D721Med (cell line): ENCODE measurements around the gene APOBEC3G.
"Not testable (repeated sequence)": the region's sequence is repeated elsewhere in the genome, so short reads cannot be mapped to it uniquely, and the experiment has no call there.

ENCODE experiments used
- DNase-seq: peaks from one replicate; pipeline ENCODE4 v3.0.0; 2011; ENCODE audit warnings: low spot score; ENCODE audit not compliant: insufficient read length
- FAIRE-seq: peaks from 2 replicates; lab custom pipeline; 2011; peaks lifted over from hg19 to GRCh38; lab: Jason Lieb, UNC
- TF ChIP-seq, protein P1 (sequence below): IDR thresholded peaks from 2 replicates; pipeline ENCODE4 v1.5.1; 2012; ENCODE audit warnings: mild to moderate bottlenecking, control low read depth; ENCODE audit not compliant: insufficient read depth; ENCODE audit errors: missing control alignments

APOBEC3G gene

DNA sequence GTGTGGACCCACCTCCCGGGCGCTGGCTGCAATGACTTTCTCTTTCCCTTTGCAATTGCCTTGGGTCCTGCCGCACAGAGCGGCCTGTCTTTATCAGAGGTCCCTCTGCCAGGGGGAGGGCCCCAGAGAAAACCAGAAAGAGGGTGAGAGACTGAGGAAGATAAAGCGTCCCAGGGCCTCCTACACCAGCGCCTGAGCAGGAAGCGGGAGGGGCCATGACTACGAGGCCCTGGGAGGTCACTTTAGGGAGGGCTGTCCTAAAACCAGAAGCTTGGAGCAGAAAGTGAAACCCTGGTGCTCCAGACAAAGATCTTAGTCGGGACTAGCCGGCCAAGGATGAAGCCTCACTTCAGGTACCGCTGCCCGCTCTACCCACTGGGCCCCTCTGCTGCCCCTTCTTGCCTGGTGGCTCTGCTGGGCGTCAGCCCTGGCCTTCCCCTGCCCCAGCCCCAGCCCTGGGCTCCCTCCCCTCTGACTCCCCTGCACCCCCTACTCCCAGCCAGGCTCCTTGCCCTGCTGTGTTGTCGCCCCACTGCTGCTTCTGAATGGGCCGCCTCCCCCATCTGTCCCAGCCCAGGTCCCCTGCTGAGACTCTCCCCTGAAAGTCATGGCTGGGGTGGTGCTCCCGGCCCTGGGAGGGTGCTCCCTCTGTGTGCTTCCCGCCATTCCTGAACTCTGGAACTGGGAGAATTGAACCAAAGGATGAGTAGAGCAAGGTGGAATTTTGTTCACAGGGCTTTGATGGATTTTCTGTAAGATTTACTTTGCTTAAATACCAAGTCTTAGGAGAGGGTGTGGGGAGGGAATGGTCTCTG, at the start of gene APOBEC3G:
APOBEC3G (plus strand) TSS at position 250 of the 815 bp plus-strand sequence; CDS start at position 337, 87 bp downstream.
- not testable (repeated sequence) for DNase-seq, FAIRE-seq

DNA sequence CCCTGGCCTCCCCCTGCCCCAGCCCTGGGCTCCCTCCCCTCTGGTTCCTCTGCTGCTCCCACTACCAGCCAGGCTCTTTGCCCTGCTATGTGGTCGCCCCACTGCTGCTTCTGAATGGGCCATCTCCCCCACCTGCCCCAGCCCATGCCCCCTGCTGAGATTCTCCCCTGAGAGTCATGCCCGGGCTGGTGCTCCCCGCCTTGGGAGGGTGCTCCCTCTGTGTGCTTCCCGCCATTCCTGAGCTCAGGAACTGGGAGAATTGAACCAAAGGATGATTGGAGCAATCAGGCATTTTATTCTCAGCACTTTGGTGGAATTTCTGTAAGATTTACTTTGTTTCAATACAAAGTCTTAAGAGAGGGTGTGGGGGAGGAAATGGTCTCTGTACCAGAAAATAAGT, 49.4 kb upstream of the APOBEC3G start:
- no peak for DNase-seq
- FAIRE-seq = no peak
- TF ChIP-seq, protein P1, sequence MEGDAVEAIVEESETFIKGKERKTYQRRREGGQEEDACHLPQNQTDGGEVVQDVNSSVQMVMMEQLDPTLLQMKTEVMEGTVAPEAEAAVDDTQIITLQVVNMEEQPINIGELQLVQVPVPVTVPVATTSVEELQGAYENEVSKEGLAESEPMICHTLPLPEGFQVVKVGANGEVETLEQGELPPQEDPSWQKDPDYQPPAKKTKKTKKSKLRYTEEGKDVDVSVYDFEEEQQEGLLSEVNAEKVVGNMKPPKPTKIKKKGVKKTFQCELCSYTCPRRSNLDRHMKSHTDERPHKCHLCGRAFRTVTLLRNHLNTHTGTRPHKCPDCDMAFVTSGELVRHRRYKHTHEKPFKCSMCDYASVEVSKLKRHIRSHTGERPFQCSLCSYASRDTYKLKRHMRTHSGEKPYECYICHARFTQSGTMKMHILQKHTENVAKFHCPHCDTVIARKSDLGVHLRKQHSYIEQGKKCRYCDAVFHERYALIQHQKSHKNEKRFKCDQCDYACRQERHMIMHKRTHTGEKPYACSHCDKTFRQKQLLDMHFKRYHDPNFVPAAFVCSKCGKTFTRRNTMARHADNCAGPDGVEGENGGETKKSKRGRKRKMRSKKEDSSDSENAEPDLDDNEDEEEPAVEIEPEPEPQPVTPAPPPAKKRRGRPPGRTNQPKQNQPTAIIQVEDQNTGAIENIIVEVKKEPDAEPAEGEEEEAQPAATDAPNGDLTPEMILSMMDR = no peak

DNA sequence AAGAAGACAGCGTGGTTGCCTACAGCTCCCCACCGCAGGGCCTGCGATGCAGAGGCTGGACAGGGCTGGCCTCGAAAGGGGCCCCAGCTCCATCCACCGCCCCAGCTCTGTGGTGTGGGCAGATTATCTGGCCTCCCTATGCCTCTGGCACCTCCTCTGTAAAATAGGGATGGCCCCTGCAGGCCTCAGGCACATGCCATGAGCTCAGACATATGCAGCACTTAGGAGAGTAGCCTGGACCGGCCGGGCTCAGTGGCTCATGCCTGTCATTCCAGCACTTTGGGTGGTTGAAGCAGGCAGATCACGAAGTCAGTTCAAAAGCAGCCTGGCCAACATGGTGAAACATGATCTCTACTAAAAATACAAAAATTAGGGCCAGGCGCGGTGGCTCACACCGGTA, 48.8 kb upstream of the APOBEC3G start:
- DNase-seq = no peak
- no peak for FAIRE-seq
- TF ChIP-seq, protein P1 = no peak

DNA sequence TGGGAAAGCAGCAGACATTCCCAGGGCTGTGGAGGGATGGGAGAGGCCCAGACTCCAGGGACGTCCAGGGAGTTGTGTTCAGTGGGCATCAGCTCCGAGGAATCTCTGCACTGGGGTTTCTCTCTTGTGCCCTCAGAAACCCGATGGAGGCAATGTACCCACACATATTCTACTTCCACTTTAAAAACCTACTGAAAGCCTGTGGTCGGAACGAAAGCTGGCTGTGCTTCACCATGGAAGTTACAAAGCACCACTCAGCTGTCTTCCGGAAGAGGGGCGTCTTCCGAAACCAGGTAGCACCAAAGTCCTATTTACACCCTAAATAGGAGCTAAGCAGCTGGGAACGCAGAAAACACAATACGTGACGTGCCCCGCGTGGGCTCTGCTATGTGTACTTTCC, 47.8 kb upstream of the APOBEC3G start:
- FAIRE-seq (no peak), DNase-seq (no peak)
- TF ChIP-seq, protein P1 = no peak

DNA sequence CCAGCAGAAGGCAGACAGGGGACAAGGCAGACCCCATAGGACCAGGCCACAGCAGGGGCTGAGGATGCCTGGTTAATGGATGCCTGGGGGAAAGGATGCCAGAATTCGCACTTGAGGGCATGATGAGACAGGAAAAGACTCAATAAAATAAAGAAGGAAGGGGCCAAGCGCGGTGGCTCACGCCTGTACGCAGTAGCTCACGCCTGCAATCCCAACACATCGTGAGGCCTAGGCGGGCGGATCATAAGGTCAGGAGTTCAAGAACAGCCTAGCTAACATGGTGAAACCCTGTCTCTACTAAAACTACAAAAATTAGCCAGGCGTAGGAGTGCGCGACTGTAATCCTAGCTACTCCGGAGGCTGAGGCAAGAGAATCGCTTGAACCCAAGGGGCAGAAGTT, 46.4 kb upstream of the APOBEC3G start:
- TF ChIP-seq, protein P1 = no peak
- DNase-seq (no peak), FAIRE-seq (no peak)

DNA sequence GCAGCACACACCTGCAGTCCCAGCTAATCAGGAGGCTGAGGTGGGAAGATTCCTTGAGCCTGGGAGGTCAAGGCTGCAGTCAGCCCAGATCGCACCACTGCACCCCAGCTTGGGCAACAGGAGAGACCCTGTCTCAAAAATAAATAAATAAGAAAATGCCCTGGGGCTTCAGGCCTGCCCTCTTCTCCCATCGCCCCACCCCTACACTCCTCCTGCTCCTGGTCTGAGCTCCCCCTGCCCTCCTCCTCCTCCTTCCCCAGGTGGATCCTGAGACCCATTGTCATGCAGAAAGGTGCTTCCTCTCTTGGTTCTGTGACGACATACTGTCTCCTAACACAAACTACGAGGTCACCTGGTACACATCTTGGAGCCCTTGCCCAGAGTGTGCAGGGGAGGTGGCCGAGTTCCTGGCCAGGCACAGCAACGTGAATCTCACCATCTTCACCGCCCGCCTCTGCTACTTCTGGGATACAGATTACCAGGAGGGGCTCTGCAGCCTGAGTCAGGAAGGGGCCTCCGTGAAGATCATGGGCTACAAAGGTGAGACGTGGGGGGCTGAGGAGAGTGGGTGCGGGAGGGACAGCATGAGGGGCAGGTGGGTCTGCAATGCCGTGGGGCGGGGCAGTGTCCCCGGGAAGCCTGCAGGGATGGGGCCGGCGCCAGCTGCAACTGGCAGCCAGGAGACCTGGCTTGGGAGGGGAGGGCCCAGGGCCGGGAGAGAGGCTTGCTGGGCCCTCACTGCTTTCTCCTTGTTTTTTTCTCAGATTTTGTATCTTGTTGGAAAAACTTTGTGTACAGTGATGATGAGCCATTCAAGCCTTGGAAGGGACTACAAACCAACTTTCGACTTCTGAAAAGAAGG, 45.4 kb upstream of the APOBEC3G start:
- not testable (repeated sequence) for FAIRE-seq, DNase-seq

DNA sequence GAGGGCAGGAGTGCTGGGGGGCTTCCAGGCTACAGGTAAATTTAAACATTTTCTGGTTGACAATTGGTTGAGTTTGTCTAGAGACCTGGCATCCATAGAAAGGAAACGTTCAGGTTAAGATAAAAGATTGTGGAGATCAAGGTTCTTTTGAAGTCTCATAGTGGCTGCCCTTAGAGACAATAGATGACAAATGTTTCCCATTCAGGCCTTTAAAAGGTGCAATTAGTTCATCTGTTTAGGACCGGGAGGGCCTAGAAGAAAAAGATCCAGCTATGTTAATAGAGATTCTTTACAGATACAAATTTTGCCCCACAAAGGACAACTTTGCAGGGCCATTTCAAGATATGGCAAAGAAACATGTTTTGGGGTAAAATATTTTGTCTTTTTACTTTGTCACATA, 40.0 kb upstream of the APOBEC3G start:
- not testable (repeated sequence) for DNase-seq, FAIRE-seq

DNA sequence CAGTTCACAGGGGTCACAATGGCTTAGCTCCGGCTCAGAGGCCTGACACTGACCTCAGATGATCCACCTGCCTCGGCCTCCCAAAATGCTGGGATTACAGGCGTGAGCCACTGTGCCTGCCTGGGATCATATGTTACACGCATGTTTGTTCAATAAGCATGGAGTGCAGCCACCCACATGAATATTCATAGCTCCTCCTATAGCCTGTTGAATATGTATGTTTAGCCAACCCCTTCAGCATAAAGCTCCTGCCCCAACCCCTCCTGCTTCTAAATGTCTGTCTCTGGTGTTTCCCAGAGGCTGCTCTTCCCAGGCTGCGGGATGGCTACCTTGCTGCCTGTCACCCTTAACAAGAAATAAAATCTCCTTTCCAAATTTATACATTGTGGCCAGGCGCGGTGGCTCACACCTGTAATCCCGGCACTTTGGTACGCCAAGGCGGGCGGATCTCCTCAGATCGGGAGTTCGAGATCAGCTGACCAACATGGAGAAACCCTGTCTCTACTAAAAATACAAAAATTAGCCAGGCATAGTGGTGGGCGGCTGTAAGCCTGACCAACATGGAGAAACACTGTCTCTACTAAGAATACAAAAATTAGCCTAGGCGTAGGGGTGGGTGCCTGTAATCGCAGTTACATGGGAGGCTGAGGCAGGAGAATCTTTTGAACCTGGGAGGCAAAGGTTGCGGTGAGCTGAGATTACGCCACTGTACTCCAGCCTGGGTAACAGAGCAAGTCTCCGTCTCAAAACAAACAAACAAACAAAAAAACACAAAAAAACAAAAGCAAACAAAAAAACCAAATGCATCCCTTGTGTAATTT, 37.6 kb upstream of the APOBEC3G start:
- FAIRE-seq (no peak), DNase-seq (no peak)
- TF ChIP-seq, protein P1 = no peak

DNA sequence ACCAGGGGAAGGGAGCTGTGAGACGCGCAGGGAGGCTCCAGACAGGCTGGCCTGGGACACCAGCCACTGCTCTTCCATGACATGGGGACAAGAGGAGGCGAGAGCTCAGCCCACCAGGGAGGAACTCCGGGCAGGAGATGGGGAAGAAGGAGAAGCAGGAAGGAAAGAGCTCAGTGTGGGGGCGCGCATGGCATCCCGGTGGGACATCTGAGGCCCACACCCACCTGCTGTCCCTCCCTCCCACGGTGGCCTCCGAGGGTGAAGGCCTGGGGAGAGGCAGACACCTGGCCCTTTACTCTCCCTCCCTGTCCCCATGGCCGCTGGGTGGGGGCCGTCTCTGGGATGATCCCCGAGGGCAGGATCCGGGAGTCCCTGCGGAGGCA, 36.9 kb upstream of the APOBEC3G start:
- not testable (repeated sequence) for FAIRE-seq, DNase-seq

DNA sequence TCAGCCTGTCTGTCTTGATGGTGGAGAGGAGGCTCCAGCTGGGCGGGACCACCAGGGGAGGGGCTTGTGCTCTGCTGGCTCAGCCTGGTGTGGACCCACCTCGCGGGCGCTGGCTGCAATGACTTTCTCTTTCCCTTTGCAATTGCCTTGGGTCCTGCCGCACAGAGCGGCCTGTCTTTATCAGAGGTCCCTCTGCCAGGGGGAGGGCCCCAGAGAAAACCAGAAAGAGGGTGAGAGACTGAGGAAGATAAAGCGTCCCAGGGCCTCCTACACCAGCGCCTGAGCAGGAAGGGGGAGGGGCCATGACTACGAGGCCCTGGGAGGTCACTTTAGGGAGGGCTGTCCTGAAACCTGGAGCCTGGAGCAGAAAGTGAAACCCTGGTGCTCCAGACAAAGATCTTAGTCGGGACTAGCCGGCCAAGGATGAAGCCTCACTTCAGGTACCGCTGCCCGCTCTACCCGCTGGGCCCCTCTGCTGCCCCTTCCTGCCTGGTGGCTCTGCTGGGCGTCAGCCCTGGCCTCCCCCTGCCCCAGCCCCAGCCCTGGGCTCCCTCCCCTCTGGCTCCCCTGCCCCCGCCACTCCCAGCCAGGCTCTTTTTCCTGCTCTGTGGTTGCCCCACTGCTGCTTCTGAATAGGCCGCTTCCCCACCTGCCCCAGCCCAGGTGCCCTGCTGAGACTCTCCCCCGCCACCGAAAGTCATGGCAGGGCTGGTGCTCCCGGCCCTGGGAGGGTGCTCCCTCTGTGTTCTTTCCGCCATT, 36.4 kb upstream of the APOBEC3G start, which contains the start of gene APOBEC3F:
APOBEC3F (plus strand) TSS at position 327 of the 759 bp plus-strand sequence; CDS start at position 424, 97 bp downstream.
- DNase-seq, FAIRE-seq: not testable (repeated sequence)
